Measurements from ENCODE around the gene EMSY. TPM values are rescaled to one million over a fixed set of nuclear protein-coding genes. Genes with fewer than 3 reads are reported as not detected.

Gene EMSY
- total and polyA plus RNA-seq, 2 donors (not counting 3 experiments of a cell fraction or from before 2014, with no cell fraction given): 18.3 to 25.7 TPM

DNA sequence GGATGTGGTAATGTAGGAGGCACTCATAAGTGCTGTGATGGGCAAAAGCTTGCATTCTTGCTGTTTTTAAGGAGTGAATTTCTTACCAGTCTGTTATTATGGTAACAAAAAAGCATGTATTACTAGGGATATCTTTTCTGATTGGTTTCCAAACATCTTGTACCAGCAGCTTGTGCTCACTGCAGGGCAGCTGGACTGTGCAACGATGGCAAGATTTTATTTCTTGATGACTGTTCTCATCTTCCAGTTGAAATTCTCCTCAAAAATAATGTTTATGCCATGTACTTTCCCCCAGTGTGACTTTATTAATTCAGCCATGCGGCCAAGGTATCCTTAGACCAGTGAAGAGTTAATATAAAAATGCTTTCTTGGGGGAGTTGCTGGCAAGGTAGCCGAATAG, 35.4 kb downstream of the EMSY start:
- peaks cover 3 to 7% of the 10 kb centered on the region in 2 experiments for H3K36me3 ChIP-seq (ENCODE audit: control insufficient read depth in 2 of 2, extremely low read depth in 1 of 2, insufficient read depth in 2 of 2, low read length in 2 of 2)
- no peak overlapping the region for H3K9ac ChIP-seq (replicated peaks; ENCODE audit: extremely low read depth, insufficient read depth, low read length)
- intact Hi-C loops (cut with micrococcal nuclease): no loop called here
- H3K4me3 ChIP-seq (replicated peaks in 1 of 3; ENCODE audit: insufficient read depth in 1 of 3, low read depth in 1 of 3, low read length in 3 of 3): no peak overlapping the region
- H3K79me2 ChIP-seq (ENCODE audit: control insufficient read depth, insufficient read depth, low read length): peaks cover 2% of the 10 kb centered on the region
- dilution Hi-C loops (cut with MboI; ENCODE audit: extremely low pct_ligation_motif_present, low sequenced_read_pairs): no loop called here
- DNase-seq (ENCODE audit: low read depth, low spot score) (no peak), FAIRE-seq (no peak)
- TF ChIP-seq, protein P1, sequence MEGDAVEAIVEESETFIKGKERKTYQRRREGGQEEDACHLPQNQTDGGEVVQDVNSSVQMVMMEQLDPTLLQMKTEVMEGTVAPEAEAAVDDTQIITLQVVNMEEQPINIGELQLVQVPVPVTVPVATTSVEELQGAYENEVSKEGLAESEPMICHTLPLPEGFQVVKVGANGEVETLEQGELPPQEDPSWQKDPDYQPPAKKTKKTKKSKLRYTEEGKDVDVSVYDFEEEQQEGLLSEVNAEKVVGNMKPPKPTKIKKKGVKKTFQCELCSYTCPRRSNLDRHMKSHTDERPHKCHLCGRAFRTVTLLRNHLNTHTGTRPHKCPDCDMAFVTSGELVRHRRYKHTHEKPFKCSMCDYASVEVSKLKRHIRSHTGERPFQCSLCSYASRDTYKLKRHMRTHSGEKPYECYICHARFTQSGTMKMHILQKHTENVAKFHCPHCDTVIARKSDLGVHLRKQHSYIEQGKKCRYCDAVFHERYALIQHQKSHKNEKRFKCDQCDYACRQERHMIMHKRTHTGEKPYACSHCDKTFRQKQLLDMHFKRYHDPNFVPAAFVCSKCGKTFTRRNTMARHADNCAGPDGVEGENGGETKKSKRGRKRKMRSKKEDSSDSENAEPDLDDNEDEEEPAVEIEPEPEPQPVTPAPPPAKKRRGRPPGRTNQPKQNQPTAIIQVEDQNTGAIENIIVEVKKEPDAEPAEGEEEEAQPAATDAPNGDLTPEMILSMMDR (IDR thresholded peaks at IDR 0.05; ENCODE audit: extremely low read depth in 1 of 2, insufficient read depth in 1 of 2, low read depth in 1 of 2, low read length in 2 of 2): no peak
- no peak overlapping the region for H2AFZ ChIP-seq (ENCODE audit: low read depth, low read length)
- peaks cover 10% of the 10 kb centered on the region for H3K4me1 ChIP-seq (ENCODE audit: control insufficient read depth, extremely low read depth, insufficient read depth, low read length)
- peaks cover 3% of the 10 kb centered on the region for H4K20me1 ChIP-seq (replicated peaks; ENCODE audit: control insufficient read depth, extremely low read depth, insufficient read depth, low read length)
- H3K9me1 ChIP-seq (replicated peaks; ENCODE audit: control insufficient read depth, extremely low read depth, insufficient read depth, low read length): no peaks in the 10 kb centered on the region
- H3K27me3 ChIP-seq (ENCODE audit: control insufficient read depth in 2 of 2, insufficient read depth in 2 of 2, low read length in 2 of 2): no peaks in the 10 kb centered on the region
- ChIA-PET POLR2A (no interaction called here), CTCF (interaction anchor here (0.6 to 1.3 kb wide), 2 partner anchors 11 to 273 kb away, joined by 3 read pairs; no protein-coding TSS in a partner anchor)
- H3K4me2 ChIP-seq (ENCODE audit: insufficient read depth, low read length): no peak overlapping the region
- no TSS peak for BruUV-seq (replicated peaks)
- H3K9me3 ChIP-seq (replicated peaks; ENCODE audit: control insufficient read depth, insufficient read depth, low read length): no peaks in the 10 kb centered on the region
- H3K27ac ChIP-seq (ENCODE audit: insufficient read depth, low read depth, low read length): no peak overlapping the region

DNA sequence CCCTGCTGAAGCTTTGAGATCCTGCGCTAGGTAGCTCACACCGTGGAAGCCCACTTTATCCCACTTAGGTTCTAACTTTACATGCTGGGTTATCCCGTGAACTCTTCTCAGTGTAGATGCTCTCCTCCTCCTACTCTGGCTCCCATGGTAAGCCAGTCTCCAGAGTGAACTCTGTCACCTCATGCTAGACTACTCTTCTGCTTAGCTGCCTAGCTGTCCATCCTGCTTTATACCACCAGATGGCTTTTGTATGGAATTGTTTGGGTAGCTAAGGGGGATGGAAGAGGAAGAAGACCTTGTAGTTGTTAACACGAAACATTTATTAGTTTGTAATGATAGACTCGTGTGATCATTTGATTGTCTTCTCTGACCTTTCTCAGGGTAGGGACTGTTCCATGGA, 46.8 kb downstream of the EMSY start:
- no peaks in the 10 kb centered on the region for H3K9me1 ChIP-seq (replicated peaks; ENCODE audit: control insufficient read depth, extremely low read depth, insufficient read depth, low read length)
- no peak overlapping the region for H3K4me3 ChIP-seq (replicated peaks in 1 of 3; ENCODE audit: insufficient read depth in 1 of 3, low read depth in 1 of 3, low read length in 3 of 3)
- no peak overlapping the region for H2AFZ ChIP-seq (ENCODE audit: low read depth, low read length)
- H3K79me2 ChIP-seq (ENCODE audit: control insufficient read depth, insufficient read depth, low read length): no peaks in the 10 kb centered on the region
- intact Hi-C loops (cut with micrococcal nuclease) (no loop called here), dilution Hi-C loops (cut with MboI; ENCODE audit: extremely low pct_ligation_motif_present, low sequenced_read_pairs) (no loop called here)
- no peak for DNase-seq (ENCODE audit: low read depth, low spot score)
- FAIRE-seq: no peak
- TF ChIP-seq GATA2 (IDR thresholded peaks at IDR 0.05; ENCODE audit: insufficient read depth, insufficient read length, low read depth, low read length) (no peak), JUN (IDR thresholded peaks at IDR 0.05; ENCODE audit: borderline replicate concordance, insufficient read depth, insufficient read length, low read depth) (no peak), POLR2AphosphoS5 (IDR thresholded peaks at IDR 0.05; ENCODE audit: insufficient read depth, low read depth, low read length) (no peak), EZH2 (IDR thresholded peaks at IDR 0.05; ENCODE audit: borderline replicate concordance, low read depth, low read length, severe bottlenecking) (no peak), POLR2A (IDR thresholded peaks at IDR 0.05; ENCODE audit: low read depth, low read length) (no peak), FOS (IDR thresholded peaks at IDR 0.05; ENCODE audit: borderline replicate concordance, insufficient read depth, low read length) (no peak), MYC (IDR thresholded peaks at IDR 0.05; ENCODE audit: low read depth, low read length) (no peak)
- TF ChIP-seq, protein P2, sequence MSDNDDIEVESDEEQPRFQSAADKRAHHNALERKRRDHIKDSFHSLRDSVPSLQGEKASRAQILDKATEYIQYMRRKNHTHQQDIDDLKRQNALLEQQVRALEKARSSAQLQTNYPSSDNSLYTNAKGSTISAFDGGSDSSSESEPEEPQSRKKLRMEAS (IDR thresholded peaks at IDR 0.05; ENCODE audit: insufficient read depth, insufficient read length): no peak
- TF ChIP-seq, protein P1 (IDR thresholded peaks at IDR 0.05; ENCODE audit: extremely low read depth in 1 of 2, insufficient read depth in 1 of 2, low read depth in 1 of 2, low read length in 2 of 2): no peak
- H4K20me1 ChIP-seq (replicated peaks; ENCODE audit: control insufficient read depth, extremely low read depth, insufficient read depth, low read length): no peaks in the 10 kb centered on the region
- H3K4me2 ChIP-seq (ENCODE audit: insufficient read depth, low read length): no peak overlapping the region
- BruUV-seq (replicated peaks): no TSS peak
- H3K27ac ChIP-seq (ENCODE audit: insufficient read depth, low read depth, low read length): no peak overlapping the region
- no peaks in the 10 kb centered on the region for H3K9me3 ChIP-seq (replicated peaks; ENCODE audit: control insufficient read depth, insufficient read depth, low read length)
- no peak overlapping the region for H3K9ac ChIP-seq (replicated peaks; ENCODE audit: extremely low read depth, insufficient read depth, low read length)
- no peaks in the 10 kb centered on the region for H3K27me3 ChIP-seq (ENCODE audit: control insufficient read depth in 2 of 2, insufficient read depth in 2 of 2, low read length in 2 of 2)
- CTCF ChIA-PET: interaction anchor here (0.6 to 1.6 kb wide), 3 partner anchors 12 to 190 kb away, joined by 3 to 5 read pairs (median 3); no protein-coding TSS in a partner anchor
- no peaks in the 10 kb centered on the region for H3K4me1 ChIP-seq (ENCODE audit: control insufficient read depth, extremely low read depth, insufficient read depth, low read length)
- peaks cover 4 to 5% of the 10 kb centered on the region in 2 experiments for H3K36me3 ChIP-seq (ENCODE audit: control insufficient read depth in 2 of 2, extremely low read depth in 1 of 2, insufficient read depth in 2 of 2, low read length in 2 of 2)
- POLR2A ChIA-PET: no interaction called here

Measured in endothelial cell of umbilical vein (primary cell).